OCI-LY7 (cell line): Measurements from ENCODE around the gene DALRD3.

Experiments used
- CTCF ChIP-seq: fragments of 200-600 bp; sonication (generic); conservative IDR thresholded peaks from 2 replicates; pipeline ENCODE4 v1.5.1; 2014; ENCODE audit warnings: mild to moderate bottlenecking, antibody characterized with exemption, low read length, moderate library complexity, mixed read lengths
- EZH2phosphoT487 ChIP-seq: fragments of 200-600 bp; sonication (generic); IDR thresholded peaks from 2 replicates; pipeline ENCODE4 v1.6.1; 2018; ENCODE audit warnings: low read depth, borderline replicate concordance, mild to moderate bottlenecking, mixed run types, antibody characterized with exemption, low read length, moderate library complexity, mixed read lengths

DNA sequence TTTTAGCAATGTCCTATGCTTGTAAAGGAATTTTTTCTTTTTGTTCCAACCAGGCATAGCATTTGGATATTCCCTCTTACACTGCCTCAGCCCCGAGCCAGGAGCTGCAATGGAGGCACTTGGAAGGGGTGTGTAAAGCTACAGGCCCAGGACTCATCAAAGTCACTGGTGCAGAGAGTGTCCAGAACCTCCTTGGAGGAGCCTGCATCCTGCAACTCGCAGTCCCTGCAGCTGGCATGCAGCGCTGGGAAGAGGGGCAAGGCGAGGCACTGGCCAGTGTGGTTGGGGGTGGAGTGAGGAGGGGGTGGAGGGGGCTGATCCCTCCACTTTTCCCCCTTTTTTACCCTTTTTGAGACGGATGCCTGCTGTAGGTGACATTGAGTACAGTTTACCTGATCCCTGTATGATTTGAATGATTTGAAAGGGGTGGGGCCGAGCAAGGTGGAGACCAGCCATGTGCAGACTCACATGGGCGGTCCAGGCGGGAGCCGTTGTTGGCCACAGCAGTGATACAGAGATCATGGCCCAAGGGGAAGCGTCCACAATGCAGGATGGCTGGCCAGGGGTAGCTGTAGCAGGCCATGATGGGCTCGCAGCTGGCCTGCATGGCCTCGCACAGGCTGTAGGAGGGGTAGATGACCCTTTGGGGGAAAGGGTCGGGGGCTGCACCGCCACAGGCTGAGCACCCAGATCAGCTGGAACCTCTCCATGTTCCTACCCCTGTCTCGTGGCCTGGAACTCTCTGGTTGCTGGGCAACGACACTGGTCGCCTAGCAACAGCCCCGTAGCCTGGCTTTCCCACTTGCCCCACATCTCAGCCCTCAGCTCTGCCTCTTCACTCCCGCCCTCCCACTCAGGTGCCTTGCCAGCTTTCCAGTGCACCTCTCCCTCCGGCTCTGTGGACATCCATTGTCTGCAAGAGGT, 20.4 kb downstream of the DALRD3 start:
- no peak for TF ChIP-seq CTCF
- TF ChIP-seq EZH2phosphoT487 = no peak
